Stomach (tissue), 4 donors: Measurements from ENCODE around the gene TCP10L.

Experiments used
- CTCF ChIP-seq, 7 experiments: fragments of 450-650 bp in 4 of 7; fragments of 200-600 bp in 3 of 7; sonication (generic) in 3 of 7; IDR thresholded peaks; one replicate each; pipeline ENCODE4 v1.5.1; 2016 to 2019; ENCODE audit warnings: antibody characterized with exemption in 7 of 7, control low read depth in 2 of 7, mild to moderate bottlenecking in 1 of 7
- POLR2A ChIP-seq, 4 donors: fragments of 450-650 bp; IDR thresholded peaks; one replicate each; pipeline ENCODE4 v1.6.1; 2016; ENCODE audit warnings: antibody characterized with exemption in 4 of 4, control low read depth in 2 of 4, mild to moderate bottlenecking in 1 of 4, moderate library complexity in 1 of 4
- POLR2AphosphoS5 ChIP-seq, 3 donors: sonication (generic); formaldehyde crosslinking; IDR thresholded peaks; one replicate each; pipeline ENCODE4 v1.6.1; 2016; ENCODE audit warnings: antibody characterized with exemption in 3 of 3

DNA sequence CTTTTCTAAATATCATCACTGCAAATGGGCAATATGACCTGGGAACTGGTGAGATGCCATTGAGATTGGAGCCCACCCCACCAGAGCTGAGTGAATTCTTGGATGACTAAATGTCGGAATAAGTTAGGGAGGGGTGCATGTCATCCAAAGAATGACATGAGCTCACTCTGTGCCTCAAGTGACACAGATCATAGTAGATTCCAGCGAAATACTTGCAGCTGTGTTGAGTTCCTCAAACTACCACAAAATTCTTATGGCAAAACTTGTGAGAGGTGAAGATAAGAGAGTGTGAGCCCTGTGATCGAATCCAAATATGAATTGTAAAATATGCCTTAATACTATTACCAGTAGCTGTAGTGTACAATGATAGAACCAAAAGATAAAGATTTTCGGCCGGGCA, 2.3 kb upstream of the TCP10L start:
- TF ChIP-seq CTCF (IDR thresholded peaks at IDR 0.05): no peak
- TF ChIP-seq POLR2AphosphoS5 (IDR thresholded peaks at IDR 0.05): no peak
- TF ChIP-seq POLR2A (IDR thresholded peaks at IDR 0.05): no peak
